Right lobe of liver (tissue), 6 donors: ENCODE results near the gene GRM5. TPM values are rescaled to one million over a fixed set of nuclear protein-coding genes. Genes with fewer than 3 reads are reported as not detected.

Experiments used
- ATAC-seq, 4 donors: fragments of 200-7000 bp; cut with Tn5 transposase; one replicate each; pipeline ENCODE4 v1.9.1; 2020; ENCODE audit warnings: mild to moderate bottlenecking in 4 of 4, moderate library complexity in 4 of 4
- DNase-seq, 3 donors: peaks; one replicate each; pipeline ENCODE4 v3.0.0-alpha.2; 2020
- H3K27ac ChIP-seq, 3 donors: fragments of 200-600 bp; one replicate each; pipeline ENCODE4 v1.8.0; 2022
- H3K27me3 ChIP-seq, 2 donors: fragments of 200-600 bp; one replicate each; pipeline ENCODE4 v1.8.0; 2022
- H3K36me3 ChIP-seq, 4 donors: fragments of 200-600 bp; sonication (generic) in 1 of 4; one replicate each; pipeline versions ENCODE4 v1.5.1 to v1.8.0; 2017 to 2022; ENCODE audit warnings: control low read depth in 1 of 4
- H3K4me1 ChIP-seq, 4 donors: fragments of 200-600 bp; sonication (generic) in 1 of 4; one replicate each; pipeline versions ENCODE4 v1.5.1 to v1.8.0; 2017 to 2022; ENCODE audit warnings: control low read depth in 1 of 4
- H3K4me3 ChIP-seq, 3 donors: fragments of 200-600 bp; one replicate each; pipeline ENCODE4 v1.8.0; 2022
- H3K9me3 ChIP-seq, 4 donors: fragments of 200-600 bp; sonication (generic) in 1 of 4; one replicate each; pipeline versions ENCODE4 v1.5.1 to v1.8.0; 2017 to 2022; ENCODE audit warnings: control low read depth in 1 of 4
- CTCF ChIP-seq, 4 donors: fragments of 200-600 bp in 3 of 4; fragments of 450-650 bp in 1 of 4; IDR thresholded peaks; one replicate each; pipeline versions ENCODE4 v1.5.1 to v1.8.0; 2016 to 2022; ENCODE audit warnings: antibody characterized with exemption in 4 of 4, mild to moderate bottlenecking in 2 of 4
- POLR2A ChIP-seq: fragments of 450-650 bp; IDR thresholded peaks from one replicate; pipeline ENCODE4 v1.6.1; 2017; ENCODE audit warnings: antibody characterized with exemption, mild to moderate bottlenecking
- WGBS: methylation state at CpG from one replicate; pipeline ENCODE4 v1.1.6; 2018; ENCODE audit warnings: low coverage, low lambda C conversion rate; ENCODE audit not compliant: insufficient coverage; ENCODE audit errors: missing lambda C conversion rate; 5-methylcytosine and 5-hydroxymethylcytosine counted together
- intact Hi-C, 2 donors: fragments of 100-400 bp; cut with DNase I; formaldehyde crosslinking; loops; one replicate each; pipeline versions ENCODE4 v1.11.2 to v1.14.1; 2022
- total RNA-seq, 6 experiments: library from RNA; depleted of rRNA in 2 of 6; stranded (reverse); fragments of >200 nt in 2 of 6; fragmentation: NEBNext Ultra II Directional in 3 of 6; extraction: Animal tissue kit (Norgen Biotek cat#: 25700) in 3 of 6; gene quantifications; one replicate each; pipeline versions ENCODE4 v1.1.0 to v1.2.4, GENCODE V29; 2016 to 2023
- donor health status: DM: no; HTN: yes; CAD: no.
- donor health status: DM: no; HTN: no; CAD: no.
- donor health status: DM: no; HTN: no; CAD: no.
- donor health status: DM: no; HTN: yes; CAD: no.
- donor health status: DM: no; HTN: yes; CAD: no.

Gene GRM5
- total RNA-seq, 6 experiments from 2014 or later: not detected

- no peak for TF ChIP-seq POLR2A
- TF ChIP-seq CTCF (IDR thresholded peaks at IDR 0.05): no peak
- no peak for DNase-seq
- Histone ChIP-seq H3K4me3 (no peak overlapping the region), H3K27me3 (no peaks in the 10 kb centered on the region), H3K36me3 (no peaks in the 10 kb centered on the region), H3K9me3 (no peaks in the 10 kb centered on the region), H3K27ac (no peak overlapping the region), H3K4me1 (no peaks in the 10 kb centered on the region)
- intact Hi-C loops: no loop called here
- WGBS: 61% methylated on average over 4 of the region's 4 CpGs
- no peak for ATAC-seq
Measured at GRCh38 chr11:88478136-88478815, 587.5 kb downstream of the GRM5 start.

- no peak for TF ChIP-seq CTCF (IDR thresholded peaks at IDR 0.05)
- no peak for TF ChIP-seq POLR2A
- DNase-seq (no peak), ATAC-seq (no peak)
- Histone ChIP-seq H3K9me3 (no peaks in the 10 kb centered on the region), H3K27me3 (no peaks in the 10 kb centered on the region), H3K4me1 (no peaks in the 10 kb centered on the region), H3K27ac (no peak overlapping the region), H3K4me3 (no peak overlapping the region), H3K36me3 (no peaks in the 10 kb centered on the region)
- intact Hi-C loops: no loop called here
- WGBS: 44% methylated on average over 1 of the region's 1 CpG
Measured at GRCh38 chr11:88475991-88476418, 589.8 kb downstream of the GRM5 start.

DNA sequence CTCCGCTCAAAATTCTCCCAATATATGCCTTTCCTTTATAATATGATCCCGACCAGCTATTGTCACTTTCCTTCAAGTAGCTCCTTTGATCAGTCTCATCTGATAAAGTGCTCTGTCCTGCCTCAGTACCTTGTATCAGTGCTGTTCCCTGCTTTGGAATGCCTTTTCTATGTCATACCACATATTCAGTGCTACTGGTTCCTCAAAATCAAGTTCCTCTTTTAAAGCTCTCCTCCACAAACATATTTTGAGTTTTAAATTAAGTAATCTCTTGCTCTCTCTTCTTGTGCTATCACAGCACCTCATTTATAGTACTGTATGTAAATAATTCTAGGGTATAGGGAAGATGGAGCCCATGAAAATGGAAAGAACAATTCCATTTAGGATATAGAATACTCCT lies 591.1 kb downstream of the GRM5 start:
- no peaks in the 10 kb centered on the region for H3K9me3 ChIP-seq
- ATAC-seq: peak in 1 of 4 donors; percentile 45

GRCh38 chr11:88469561-88470225 lies 596.1 kb downstream of the GRM5 start:
- TF ChIP-seq POLR2A: no peak
- no peak for TF ChIP-seq CTCF (IDR thresholded peaks at IDR 0.05)
- H3K27ac ChIP-seq: no peak overlapping the region
- no peaks in the 10 kb centered on the region for H3K36me3 ChIP-seq
- ATAC-seq (no peak), DNase-seq (no peak)
- intact Hi-C loops: no loop called here
- H3K27me3 ChIP-seq: no peaks in the 10 kb centered on the region
- H3K4me3 ChIP-seq: no peak overlapping the region
- H3K4me1 ChIP-seq: no peaks in the 10 kb centered on the region
- no peaks in the 10 kb centered on the region for H3K9me3 ChIP-seq
- WGBS: 60% methylated on average over 6 of the region's 6 CpGs

More for the DNA sequence above, 591.1 kb downstream of the GRM5 start:
- 68% methylated on average over 2 of the region's 2 CpGs for WGBS
- Histone ChIP-seq H3K27ac (no peak overlapping the region), H3K36me3 (no peaks in the 10 kb centered on the region), H3K4me3 (no peak overlapping the region), H3K27me3 (no peaks in the 10 kb centered on the region), H3K4me1 (no peaks in the 10 kb centered on the region)
- intact Hi-C loops: no loop called here
- DNase-seq: no peak
- TF ChIP-seq POLR2A (no peak), CTCF (IDR thresholded peaks at IDR 0.05) (no peak)
